ENCODE data around the gene DIPK1B.

DIPK1B gene

DNA sequence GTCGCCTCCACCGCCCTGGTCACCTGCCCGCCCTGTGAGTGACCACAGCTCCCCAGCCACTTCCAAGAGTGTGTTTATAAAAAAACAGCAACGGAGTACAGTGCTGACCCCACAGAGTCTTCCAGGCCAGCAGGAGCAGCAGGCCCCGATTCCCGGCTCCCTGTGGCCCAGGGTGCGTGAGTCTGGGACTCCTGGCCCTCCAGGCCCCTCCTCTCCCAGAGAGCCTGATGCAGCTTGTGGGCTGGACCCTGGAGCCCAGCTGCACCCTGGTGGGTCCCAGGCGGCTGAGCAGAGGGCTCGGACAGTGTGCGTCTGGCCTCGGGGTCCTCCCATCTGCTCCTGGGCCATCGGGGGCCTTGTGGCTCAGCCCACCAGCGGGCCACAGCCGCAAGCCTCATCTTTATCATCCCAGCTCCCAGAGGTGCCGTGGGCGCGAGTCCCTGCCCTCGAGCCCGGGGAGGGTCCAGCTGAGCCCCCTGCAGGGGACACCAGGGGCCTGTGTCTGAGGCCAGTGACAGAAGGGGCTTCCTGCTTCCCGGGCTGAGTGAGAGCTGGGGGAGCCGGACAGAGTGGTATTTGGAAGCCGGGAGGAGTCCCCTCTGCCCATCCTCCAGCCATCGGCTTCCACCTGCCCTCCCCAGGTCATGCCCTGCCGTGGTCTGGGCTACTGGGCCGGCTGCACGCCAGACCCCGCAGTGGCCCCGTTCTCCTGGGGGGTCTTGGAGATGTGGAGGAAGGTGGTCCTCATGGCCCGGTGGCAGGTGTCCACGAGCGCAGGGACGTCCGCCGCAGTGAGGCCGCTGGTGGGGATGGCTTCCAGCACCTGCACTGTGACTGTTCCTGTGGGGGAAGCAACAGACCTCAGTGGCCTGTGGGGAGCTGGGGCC lies 39.0 kb upstream of the DIPK1B start:
- DNase-seq (ENCODE audit: low read depth) = no peak

DNA sequence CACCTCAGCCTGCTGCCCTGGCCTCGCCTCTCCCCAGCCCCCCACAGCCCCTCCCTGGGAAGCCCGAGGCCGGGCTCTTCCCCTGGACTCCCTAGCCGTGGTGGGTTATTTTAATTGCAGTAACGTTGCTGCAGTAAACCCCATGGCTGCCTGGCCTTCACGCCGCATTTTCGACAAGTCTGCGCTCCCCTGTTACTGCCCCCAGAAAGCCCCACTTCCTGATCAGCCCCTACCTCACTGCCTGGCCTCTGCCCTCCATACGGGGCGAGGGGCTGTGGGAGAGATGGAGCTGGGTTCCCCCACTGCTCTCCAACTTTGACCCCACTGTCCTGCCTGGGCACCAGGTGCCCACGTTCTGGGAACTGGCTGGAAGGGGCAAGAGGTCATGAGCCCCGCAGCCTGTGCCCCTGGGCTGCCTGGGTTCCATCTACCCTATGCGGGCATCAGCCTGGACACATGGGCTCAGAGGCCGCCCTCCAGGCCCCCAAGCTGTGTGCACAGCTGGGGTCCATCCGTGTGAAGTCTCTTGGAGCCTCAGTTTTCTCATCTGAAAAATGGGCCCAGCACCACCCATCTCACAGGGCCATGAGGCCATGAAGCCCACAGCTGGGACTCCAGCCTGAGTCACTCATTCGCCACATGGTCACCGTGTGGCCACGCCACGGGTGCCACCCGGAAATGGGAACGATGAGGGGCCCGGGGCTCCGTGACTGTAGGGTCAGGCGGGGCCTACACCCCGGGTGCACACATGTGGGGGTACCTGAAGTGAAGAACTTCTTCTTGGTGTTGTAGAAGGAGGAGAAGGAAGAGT lies 38.2 kb upstream of the DIPK1B start:
- no peak for DNase-seq (ENCODE audit: low read depth)

DNA sequence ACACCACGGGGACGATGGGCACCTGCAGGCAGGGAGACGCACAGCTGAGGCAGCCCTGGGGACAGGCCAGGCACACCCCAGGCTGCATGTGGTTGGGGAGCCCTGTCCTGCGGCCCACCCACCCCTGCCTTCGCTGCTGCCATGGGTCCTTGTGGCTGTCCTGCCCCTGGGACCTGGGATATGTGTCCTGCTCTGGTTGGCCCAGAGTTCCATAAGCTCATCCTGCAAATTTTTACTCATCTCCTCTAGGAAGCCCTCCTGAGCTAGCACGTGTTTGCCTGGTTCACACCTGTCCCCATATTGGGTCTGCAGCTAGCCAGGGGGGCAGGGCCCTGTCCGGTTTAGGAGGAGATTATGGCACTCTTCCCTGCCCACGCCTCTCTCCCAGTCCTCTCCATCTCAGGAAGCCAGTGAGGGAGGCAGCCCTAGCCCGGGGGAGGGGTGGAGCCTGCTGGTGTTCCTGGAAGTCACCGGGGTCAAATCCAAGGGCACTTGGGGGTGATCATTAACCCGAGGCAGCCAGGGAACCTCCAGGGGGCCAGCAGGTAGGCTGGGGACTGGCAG lies 37.5 kb upstream of the DIPK1B start:
- DNase-seq (ENCODE audit: low read depth) = no peak

DNA sequence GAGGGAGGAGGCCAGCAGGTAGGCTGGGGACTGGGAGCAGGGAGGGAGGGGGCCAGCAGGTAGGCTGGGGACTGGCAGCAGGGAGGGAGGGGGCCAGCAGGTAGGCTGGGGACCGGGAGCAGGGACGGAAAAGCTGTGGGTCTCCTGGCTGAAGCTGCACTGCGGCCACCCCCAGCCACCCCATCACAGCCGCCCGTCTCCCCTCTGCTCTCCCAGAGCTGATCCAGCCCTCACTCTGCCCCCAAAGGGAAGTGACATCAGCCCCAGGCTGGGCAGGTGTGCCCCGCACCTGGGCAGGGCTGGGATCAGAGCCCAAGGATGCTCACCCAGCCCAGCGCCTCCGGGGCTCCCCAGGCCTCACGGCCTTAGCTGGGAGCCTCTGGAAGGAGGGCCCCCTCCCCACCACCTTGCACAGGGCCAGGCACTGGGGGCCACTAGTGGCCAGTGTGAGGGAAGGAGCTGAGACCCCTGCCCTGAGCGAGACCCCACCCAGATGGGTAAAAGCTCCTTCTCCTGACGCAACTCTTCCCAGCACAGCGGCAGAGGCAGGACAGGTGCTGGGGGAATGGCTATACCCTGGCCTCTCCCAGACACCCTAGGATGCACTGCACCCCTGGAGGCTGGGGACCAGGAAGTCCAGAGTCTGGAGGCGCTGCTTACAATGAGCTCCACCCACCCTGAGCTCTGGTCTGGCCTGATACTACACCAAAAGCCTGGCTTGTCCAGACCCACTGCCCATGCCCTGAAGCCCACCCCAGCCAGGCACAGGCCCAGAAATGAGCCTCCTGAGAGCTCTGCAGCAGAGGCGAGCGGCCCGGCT lies 36.7 kb upstream of the DIPK1B start:
- no peak for DNase-seq (ENCODE audit: low read depth)

DNA sequence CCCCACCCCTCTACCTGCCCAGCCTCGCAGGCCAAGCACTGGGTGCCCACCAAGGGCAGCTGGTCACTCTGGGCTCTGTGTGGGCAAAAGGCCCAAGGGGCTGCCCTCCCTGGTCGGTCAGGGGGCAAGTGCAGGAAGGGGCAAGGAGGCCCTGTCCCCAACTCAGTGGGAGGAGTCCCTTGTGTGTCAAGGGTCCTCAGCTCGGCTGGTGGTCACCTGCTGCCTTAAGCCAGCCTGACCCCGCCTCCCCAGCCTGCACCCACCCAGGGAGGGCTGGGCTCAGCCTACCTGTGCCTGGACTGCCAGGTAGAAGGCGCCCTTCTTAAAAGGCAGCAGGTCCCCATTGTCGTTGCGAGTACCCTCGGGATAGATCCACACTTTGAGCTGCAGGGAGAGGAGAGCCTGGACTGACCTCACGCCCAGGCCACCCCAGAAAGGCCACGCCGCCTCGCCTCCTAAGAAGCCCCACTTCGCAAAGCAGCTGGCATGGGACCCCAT lies 36.0 kb upstream of the DIPK1B start:
- no peak for DNase-seq (ENCODE audit: low read depth)

DNA sequence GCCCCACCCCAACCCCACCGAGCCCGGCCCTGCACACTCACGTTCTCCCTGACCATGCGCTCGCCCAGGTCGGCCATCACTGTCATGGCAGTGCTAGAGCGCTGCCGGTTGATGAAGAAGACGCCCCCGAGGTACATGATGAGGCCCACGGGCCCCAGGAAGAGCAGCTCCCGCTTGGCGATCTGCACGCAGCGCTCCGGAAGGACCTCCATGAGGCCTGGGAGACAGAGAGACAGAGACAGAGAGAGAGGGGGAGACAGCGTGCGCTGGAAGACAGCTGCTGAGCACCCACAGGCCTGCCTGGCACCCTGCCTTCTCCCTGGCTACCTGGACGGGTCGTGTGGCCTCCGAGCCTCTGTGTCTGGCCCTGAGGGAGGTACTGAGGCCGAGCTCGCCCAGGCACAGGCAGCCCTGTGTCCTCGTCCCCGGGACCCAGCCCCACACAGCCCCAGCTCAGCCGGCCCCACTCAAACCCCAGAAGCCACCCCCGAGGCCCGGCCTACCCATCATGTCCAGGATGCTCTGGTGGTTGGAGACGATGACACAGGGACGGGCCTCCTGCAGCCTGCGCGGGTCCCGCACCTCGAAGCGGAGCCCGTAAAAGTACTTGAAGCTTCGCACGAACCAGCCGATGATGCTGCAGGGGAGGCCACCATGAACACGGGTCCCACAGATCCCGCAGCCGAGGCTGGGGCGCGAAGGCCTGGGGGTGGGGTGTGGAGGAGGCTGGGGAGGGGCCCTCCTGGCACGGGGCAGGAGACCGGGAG lies 35.3 kb upstream of the DIPK1B start:
- DNase-seq (ENCODE audit: low read depth) = no peak

DNA sequence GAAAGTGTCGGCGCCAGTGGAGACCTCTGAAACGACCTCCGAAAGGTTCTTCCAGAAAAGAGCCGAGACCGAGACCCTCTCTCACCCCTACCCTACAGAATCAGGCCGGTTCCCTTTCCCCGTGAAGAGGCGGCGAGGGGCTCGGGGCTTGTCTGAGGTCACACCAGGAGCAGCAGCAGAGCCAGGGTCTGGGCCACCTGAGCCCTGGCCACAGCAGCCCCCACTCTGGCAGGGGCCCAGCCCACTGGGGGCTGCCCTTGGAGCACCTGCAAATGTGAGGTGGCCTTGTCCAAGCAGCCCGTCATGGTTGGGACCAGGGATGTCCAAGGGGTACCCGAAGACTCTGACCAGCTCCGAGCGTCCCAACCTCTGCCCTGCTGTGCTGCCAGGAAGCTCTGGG lies 34.3 kb upstream of the DIPK1B start:
- DNase-seq (ENCODE audit: low read depth) = no peak

DNA sequence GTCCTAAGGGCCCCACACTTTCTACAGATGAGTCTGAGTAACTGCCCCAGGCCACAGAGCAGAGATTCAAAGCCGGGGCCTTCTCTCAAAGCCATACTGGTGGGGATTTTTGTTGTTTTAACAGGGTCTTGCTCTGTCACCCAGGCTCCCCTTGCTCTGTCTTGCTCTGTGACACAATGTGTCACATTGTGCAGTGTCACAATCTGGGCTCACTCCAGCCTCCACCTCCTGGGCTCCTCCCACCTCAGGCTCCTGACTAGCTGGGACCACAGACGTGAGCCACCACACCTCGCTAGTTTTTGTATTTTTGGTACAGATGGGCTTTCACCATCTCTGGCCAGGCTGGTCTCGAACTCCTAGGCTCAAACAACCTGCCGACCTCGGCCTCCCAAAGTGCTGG lies 33.7 kb upstream of the DIPK1B start:
- no peak for DNase-seq (ENCODE audit: low read depth)

DNA sequence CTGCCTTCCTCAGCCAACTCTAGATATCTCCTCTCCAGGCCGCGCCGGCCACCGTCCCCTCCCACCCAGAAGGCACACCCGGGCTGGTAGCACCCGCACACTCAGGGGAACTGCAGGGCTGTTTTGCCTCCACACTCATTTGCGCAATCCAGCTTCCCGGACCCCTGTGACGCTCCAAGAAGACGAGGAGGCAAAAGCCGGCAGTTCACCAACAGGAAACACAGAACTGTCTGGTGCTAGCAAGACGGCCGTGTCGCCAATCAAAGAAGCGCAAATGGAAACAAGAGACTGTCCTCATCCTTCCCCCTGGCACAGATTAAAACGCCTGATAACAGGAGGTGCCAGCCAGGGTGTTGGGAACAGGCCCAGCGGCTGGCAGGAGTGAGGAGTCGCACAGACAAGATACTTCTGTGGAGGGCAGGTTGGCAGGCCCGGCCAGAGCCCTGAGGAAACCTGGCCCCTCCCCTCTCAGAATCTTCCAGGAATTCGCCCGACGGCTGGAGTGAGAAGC lies 32.9 kb upstream of the DIPK1B start:
- no peak for DNase-seq (ENCODE audit: low read depth)

DNA sequence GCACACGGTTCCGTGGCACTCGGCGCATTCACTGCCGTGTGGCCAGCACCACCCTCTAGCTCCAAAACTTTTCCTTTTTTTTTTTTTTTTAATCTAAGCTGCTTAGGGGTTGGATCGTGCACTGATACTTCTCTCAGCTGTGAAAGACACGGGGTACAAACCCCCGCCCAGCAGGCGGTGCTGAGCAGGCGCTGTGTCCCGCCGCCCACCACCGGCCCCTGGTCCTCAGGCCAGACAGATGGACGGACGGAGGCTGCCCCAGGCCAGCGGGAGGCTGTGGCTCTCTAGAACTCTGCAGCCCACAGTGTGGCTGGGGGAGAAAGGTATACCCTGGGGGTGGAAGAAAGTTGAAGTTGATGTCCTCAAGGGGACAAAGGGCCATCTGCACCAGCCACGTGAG lies 31.3 kb upstream of the DIPK1B start:
- DNase-seq (ENCODE audit: low read depth) = no peak

DNA sequence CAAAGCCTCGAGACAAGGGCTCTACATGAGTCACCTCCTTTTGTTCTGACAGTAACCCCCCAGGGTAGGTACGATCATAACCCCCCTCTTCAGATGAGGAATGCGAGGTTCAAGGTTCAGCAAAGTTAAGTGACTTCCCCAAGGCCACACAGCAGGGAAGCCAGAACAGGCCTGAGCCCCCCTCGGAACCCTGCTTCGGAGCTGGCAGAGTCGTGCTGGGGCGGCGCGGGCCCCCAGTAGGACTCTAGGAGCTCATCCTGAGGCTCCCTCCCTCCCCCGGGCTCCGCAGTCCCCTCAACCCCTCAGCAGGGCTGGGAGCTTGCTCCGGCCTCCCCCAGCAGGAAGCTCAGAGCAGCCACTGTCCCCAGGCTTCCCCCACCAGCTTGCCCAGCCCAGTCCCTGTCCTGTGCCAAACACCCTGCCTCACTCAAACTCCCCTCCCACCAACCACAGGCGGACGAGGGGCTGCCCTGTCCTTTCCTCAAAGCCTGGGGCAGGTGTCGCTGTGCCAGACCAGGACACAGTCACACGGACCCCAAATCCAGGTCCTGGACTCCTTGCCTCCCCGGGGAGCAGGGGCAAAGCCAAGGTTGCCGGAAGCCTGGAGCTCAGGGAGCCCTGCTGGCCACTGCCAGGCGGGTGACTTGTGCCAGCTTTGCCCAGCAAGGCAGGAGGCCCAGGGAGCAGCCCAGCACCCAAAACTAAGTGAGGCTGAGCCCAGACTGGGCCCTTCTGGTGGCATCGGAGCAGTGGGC lies 30.2 kb upstream of the DIPK1B start:
- DNase-seq (ENCODE audit: low read depth) = no peak

DNA sequence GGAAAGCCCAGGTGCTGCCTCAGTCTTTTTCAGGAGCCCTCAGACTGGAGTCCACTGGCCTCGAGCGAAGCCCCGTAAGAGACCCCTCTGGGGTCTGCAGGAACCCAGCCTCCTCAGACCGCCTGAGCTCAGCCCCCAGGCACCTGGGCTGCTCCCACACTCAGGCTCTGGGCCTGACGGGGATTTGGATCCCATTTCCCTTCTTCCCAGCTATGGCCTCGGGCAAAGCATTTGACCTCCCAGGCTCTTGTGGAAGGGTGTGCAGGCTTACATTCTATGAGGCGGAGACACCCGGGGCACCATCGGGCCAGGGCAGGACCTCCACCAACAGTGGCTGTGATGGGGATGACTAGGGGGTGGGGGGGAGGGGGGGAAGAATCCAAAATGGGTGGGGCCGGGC lies 29.7 kb upstream of the DIPK1B start:
- no peak for DNase-seq (ENCODE audit: low read depth)

DNA sequence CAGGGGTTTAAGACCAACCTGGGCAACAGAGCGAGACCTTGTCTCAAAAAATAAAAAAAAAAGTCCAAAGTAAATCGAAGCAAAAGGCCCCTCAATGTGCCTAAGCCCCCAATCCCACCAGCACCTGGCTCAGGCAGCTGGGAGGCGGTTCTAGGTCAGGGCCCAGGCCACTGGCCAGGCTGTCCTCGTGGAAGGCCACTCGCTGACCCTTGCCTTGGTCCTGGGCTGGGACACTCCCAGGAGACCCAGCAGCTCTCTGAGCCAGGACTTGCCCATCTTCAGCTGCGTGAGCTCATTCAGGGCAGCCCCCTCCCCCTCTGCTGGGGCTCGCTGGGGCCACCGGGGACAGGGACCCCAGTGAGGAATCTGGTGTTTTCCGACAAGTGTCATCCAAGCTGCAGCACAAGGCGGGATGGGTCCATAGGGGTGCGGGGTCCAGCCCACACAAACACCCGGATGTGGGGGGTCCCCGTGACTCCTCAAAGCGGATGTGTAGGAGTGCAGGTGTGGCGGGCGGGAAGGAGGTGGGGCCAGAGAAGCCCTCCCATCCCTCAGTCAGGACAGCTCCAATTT lies 29.1 kb upstream of the DIPK1B start:
- DNase-seq (ENCODE audit: low read depth) = no peak

DNA sequence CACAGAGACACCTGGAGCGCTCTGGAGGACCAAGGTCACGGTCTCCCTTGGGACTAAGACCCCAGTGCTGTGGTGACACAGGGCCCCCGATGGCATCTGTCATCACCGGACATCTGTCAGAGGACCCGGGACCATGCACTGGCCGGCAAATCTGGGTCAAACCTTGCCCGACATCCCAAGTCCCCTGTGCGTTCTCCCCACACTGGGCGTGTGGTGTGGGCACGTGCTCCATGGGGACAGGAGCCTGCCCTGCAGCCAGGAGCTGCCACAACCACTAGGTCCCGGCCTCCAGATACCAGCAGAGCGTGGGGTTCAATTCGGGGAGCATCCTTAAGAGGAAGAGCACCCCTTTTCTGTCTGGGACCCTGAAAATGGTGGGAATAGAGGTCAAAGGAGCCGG lies 28.6 kb upstream of the DIPK1B start:
- no peak for DNase-seq (ENCODE audit: low read depth)

DNA sequence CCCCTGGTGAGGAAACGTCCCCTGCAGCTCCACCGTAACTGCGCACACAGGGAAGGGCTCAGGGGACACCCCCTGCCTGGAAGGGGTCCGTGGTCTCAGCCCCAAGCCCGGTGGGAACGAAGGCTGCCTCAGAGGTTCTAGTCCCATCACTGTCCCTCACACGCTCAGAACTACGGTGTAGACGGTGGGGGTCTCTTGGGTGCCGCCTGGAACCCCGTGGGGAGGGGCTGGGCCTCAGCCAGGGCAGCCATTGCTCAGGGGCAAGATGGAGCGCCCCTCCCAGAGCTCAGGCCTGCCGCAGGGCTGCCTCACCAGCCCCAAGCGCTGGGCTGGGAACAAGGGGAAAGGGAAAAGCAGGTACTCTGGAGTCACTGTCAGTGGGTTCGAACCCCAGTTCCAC lies 28.0 kb upstream of the DIPK1B start:
- DNase-seq (ENCODE audit: low read depth) = no peak

DNA sequence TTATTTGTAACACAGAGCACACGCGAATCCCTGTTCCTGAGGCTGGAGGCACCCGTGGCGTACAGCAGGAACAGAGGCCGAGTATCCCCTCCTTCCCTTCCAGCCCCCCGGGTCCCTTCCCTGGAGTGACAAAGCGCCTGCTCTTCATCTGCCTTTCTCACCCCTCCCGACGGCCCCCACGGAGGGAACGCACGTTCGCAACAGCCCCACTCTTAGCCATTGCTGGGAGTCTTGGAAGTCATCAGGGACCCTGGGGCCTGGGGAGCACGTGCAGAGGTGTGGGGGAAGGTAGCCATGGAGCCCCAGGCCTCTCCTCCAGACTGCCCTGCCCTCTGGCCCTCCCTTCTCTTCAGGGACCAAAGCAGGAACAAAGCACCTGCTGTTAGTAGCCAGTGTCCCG lies 27.6 kb upstream of the DIPK1B start:
- DNase-seq (ENCODE audit: low read depth) = no peak

DNA sequence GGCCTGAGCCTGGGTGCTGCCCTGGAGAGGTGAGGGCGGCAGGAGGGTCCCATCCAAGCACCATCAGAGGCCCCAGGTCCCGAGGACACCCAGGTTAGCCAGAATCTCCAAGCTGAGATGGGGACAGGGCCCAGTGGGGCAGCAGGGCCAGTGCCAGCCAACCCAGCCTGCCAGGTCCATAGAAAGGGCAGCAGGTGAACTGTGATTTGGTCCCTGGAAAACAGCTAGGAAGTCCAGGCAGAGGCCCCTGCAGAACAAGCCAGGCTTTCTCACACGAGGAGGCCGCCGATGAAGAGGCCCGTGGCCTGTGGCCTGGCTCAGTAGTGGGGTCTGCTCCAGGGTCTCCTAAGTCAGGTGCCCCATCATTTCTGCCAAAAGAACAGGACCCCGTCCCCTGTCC lies 27.2 kb upstream of the DIPK1B start:
- no peak for DNase-seq (ENCODE audit: low read depth)

DNA sequence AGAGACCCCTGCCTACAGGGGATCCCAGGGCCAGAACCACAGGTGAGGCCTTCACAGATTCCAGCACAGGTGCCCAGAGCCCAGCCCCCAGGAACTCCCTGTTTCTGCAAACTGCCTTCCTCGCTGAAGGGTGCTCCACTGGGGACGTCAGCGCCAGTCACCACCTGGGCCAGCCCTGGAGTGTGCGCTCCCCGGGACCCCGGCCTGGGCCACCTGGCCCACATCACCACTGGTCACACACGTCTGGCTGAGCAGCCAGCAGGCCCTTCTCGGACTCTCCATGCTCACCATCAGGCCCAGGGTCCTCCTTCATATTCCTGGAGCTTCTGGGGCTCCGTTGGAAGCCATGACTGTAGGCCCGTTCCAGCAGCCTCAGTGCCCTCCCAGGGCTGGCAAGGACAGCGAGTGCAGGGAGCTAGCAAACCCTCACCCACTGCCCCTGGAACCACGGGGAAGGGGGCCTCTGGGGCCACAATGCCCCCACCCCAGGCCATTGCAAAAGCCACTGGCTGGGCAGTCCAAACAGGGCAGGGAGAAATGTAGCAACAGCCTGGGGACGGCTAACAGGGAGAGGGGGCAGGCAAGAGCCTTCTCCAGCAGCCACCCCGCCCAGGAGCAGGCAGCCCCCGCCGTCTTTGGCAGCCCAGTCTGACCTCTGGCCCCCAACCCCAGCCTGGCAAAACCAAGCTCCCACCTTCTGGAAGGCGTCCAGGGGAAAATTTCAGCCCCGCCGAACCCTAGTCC lies 26.4 kb upstream of the DIPK1B start:
- no peak for DNase-seq (ENCODE audit: low read depth)

DNA sequence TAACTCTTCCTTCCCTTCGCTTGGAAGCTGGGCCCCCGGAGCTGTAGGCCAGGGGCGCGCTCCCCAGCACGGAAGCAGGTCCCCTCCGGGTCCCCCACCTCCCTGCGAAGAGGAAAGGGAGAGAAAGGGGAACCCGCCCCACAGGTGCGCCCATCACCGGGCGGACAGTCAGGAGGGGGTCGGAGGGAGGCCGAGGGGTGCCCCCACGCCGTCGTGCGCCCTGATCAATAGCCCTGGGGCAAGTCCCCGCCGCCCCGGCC lies 25.9 kb upstream of the DIPK1B start:
- no peak for DNase-seq (ENCODE audit: low read depth)
